Gastrocnemius medialis (tissue), 4 donors: ENCODE data around the gene ACOX2.
A peak's percentile ranks its signal among the peaks of the same experiment; 100 is the strongest.

Experiments used
- POLR2A ChIP-seq, 2 donors: fragments of 450-650 bp; IDR thresholded peaks; one replicate each; pipeline ENCODE4 v1.6.1; 2017; ENCODE audit warnings: antibody characterized with exemption in 2 of 2, mild to moderate bottlenecking in 2 of 2, moderate library complexity in 2 of 2
- TF ChIP-seq, protein P1 (sequence below), 5 experiments: fragments of 450-650 bp in 3 of 5; fragments of 200-600 bp in 2 of 5; sonication (generic) in 2 of 5; IDR thresholded peaks in 4 of 5; conservative IDR thresholded peaks in 1 of 5; 1 replicate in 4 of 5; 2 replicates in 1 of 5; pipeline ENCODE4 v1.5.1; 2016 to 2019; ENCODE audit warnings: antibody characterized with exemption in 5 of 5, mild to moderate bottlenecking in 3 of 5, moderate library complexity in 3 of 5

DNA sequence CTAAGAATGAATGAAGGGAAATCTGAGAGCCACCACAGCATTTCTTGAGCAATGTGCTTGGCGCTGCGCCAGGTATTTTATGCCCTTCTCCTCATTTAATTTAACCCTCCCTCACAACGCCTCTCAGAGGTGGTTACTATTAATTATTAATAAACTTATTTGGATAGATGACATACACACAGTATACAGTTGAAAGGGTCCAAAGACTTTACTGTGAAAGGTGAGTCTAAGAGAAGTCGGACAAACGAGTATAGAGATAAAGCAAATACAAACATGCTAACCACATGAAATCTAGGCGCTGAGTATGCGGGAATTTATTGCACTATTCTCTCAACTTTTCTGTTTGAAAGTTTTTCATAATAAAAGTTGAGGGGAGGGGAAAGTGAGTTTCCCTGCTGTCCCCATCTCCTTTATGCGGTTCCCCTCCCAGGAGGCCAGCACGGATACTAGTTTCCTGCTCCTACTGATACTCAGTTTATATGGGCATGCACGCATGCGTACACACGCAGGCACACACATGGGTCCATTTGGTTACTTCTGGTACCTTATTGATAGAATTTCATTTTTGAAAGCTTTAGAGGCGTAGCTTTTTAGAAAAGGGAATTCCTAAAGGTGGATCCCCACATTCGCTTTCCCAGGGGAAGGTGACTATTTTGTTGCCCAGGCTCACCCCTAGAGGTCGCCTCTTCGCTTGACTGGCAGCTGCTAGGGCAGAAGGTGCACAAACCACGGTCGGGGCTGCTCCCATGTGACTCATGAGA, 73.6 kb downstream of the ACOX2 start:
- TF ChIP-seq, protein P1, sequence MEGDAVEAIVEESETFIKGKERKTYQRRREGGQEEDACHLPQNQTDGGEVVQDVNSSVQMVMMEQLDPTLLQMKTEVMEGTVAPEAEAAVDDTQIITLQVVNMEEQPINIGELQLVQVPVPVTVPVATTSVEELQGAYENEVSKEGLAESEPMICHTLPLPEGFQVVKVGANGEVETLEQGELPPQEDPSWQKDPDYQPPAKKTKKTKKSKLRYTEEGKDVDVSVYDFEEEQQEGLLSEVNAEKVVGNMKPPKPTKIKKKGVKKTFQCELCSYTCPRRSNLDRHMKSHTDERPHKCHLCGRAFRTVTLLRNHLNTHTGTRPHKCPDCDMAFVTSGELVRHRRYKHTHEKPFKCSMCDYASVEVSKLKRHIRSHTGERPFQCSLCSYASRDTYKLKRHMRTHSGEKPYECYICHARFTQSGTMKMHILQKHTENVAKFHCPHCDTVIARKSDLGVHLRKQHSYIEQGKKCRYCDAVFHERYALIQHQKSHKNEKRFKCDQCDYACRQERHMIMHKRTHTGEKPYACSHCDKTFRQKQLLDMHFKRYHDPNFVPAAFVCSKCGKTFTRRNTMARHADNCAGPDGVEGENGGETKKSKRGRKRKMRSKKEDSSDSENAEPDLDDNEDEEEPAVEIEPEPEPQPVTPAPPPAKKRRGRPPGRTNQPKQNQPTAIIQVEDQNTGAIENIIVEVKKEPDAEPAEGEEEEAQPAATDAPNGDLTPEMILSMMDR (IDR thresholded peaks at IDR 0.05 in 4 of 5, conservative IDR thresholded peaks at IDR 0.05 in 1 of 5) = peak; percentile 65 to 83 (median 74)
- TF ChIP-seq POLR2A (IDR thresholded peaks at IDR 0.05) = no peak
